Cardiac atrium fibroblast (primary cell): ENCODE measurements around the gene ADAM20. TPM values are rescaled to one million over a fixed set of nuclear protein-coding genes. Genes with fewer than 3 reads are reported as not detected.

Source experiments
- total RNA-seq: library from RNA; depleted of rRNA; stranded (reverse); fragments of >200 nt; gene quantifications from 2 replicates; pipeline ENCODE4 v1.2.3, GENCODE V29; 2015

ADAM20 gene
- under 0.01 TPM in 1 of 2 replicates, not detected in the other for total RNA-seq

GRCh38 chr14:70534904-70535303, at the start of gene ADAM20:
Gene ADAM20 (minus strand): TSS chr14:70535004. CDS start chr14:70524757, 10,247 bp downstream.

Other genes with a start within 250 kb of the ADAM20 start
- gene COX16, start 175.3 kb downstream of the ADAM20 start, total RNA-seq, result 36.8 and 47.8 TPM in 2 replicates
- gene SYNJ2BP, start 117.9 kb downstream of the ADAM20 start, total RNA-seq, result 11.9 and 16.0 TPM in 2 replicates
- 1.3 and 1.4 TPM in 2 replicates for gene ADAM21, start 82.8 kb downstream of the ADAM20 start, total RNA-seq
- gene MED6, start 65.7 kb upstream of the ADAM20 start, total RNA-seq, result 12.5 and 15.9 TPM in 2 replicates
- gene TTC9, start 106.9 kb upstream of the ADAM20 start, total RNA-seq, result 0.16 TPM in 1 of 2 replicates, not detected in the other